SH-SY5Y (cell line): ENCODE data around the gene ZBTB7C.

Source experiments
- GATA2 ChIP-seq: IDR thresholded peaks from 2 replicates; pipeline ENCODE4 v1.6.1; 2011; ENCODE audit warnings: mild to moderate bottlenecking, low read depth, low read length
- GATA3 ChIP-seq: IDR thresholded peaks from 2 replicates; pipeline ENCODE4 v1.6.1; 2011; ENCODE audit warnings: low read depth, mild to moderate bottlenecking, low read length, moderate library complexity

DNA sequence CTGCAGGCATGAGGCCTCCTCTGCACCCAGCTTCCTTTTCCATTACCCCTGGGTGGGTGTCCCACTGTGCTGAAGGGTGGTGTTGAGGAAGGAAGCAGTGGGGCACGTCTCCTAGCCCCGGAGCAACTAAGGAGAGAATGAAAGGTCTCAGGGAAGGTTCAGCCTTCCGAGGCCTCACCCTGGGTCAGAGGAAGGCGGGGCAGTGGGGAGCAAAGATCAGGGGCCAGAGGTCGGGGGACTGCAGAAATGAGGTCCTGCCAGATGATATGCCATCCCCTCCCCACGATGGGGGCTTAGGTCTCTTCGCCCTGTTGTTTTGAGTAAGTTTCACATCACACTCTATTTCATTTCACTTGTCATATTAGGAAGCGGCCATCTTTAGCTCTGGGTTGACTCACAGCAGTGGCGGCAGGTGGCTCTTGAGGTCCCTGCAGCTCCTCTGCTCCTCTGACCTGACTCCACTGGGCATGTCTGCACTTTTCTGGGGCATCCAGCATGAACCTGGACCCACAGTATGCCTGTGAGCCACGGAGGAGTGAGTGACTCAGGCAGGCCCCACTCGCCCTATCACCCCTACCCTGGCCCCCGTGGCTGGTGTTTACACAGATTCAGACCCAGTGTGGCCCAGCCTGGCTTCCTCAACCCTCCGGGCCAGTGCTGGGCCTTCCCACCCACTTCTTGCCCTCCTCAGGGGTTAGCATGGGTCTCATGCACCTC lies 325.0 kb downstream of the ZBTB7C start:
- TF ChIP-seq GATA2 (no peak), GATA3 (no peak)
